HEK293 (cell line): ENCODE measurements around the gene PHACTR3.

Source experiments
- CTCF ChIA-PET: fragments of 350-600 bp; formaldehyde crosslinking; extraction: SDS; loops from one replicate; lab custom pipeline; 2021; ENCODE audit warnings: antibody characterized with exemption; lab: Yijun Ruan, JAX
- POLR2A ChIA-PET: fragments of 300-600 bp; formaldehyde crosslinking; extraction: SDS; loops from one replicate; lab custom pipeline; 2020; ENCODE audit warnings: antibody characterized with exemption, inconsistent platforms; lab: Yijun Ruan, JAX
- H3K27ac ChIP-seq: fragments of 200-500 bp; sonication (Bioruptor generic); 2 replicates; pipeline ENCODE4 v1.5.1; 2014; ENCODE audit warnings: low read depth, low read length, control low read depth, inconsistent platforms; ENCODE audit errors: extremely low read depth
- H3K36me3 ChIP-seq, 2 experiments: fragments of 200-500 bp in 1 of 2; sonication (Bioruptor generic) in 1 of 2; 1 replicate in 1 of 2; 2 replicates in 1 of 2; pipeline ENCODE4 v1.5.1; 2014 to 2017; ENCODE audit warnings: inconsistent platforms in 2 of 2, low read length in 2 of 2; ENCODE audit not compliant: control insufficient read depth in 2 of 2, insufficient read depth in 1 of 2
- H3K4me1 ChIP-seq: fragments of 200-500 bp; sonication (Bioruptor generic); 2 replicates; pipeline ENCODE4 v1.5.1; 2014; ENCODE audit warnings: mild to moderate bottlenecking, low read length, inconsistent platforms; ENCODE audit not compliant: control insufficient read depth, insufficient read depth
- H3K4me3 ChIP-seq: 2 replicates; pipeline ENCODE4 v1.5.1; 2011; ENCODE audit warnings: low read depth, mild to moderate bottlenecking, control low read depth, low read length, moderate library complexity
- H3K9me3 ChIP-seq: fragments of 200-500 bp; sonication (Bioruptor generic); 2 replicates; pipeline ENCODE4 v1.5.1; 2014; ENCODE audit warnings: low read depth, low read length, inconsistent platforms; ENCODE audit not compliant: control insufficient read depth, insufficient read depth
- GLI4 ChIP-seq: fragments of 450-650 bp; formaldehyde crosslinking; IDR thresholded peaks from 2 replicates; pipeline ENCODE4 v1.5.1; 2016; ENCODE audit warnings: missing biosample characterization, missing genetic modification characterization
- KLF1 ChIP-seq: fragments of 450-650 bp; formaldehyde crosslinking; IDR thresholded peaks from 2 replicates; pipeline ENCODE4 v1.5.1; 2016; ENCODE audit warnings: missing biosample characterization, missing genetic modification characterization
- KLF10 ChIP-seq: fragments of 450-650 bp; IDR thresholded peaks from 2 replicates; pipeline ENCODE4 v1.5.1; 2018; ENCODE audit warnings: missing biosample characterization, mild to moderate bottlenecking, missing genetic modification characterization
- REPIN1 ChIP-seq: fragments of 450-650 bp; formaldehyde crosslinking; IDR thresholded peaks from 2 replicates; pipeline ENCODE4 v1.5.1; 2017; ENCODE audit warnings: missing biosample characterization, missing genetic modification characterization, low read depth
- ZNF138 ChIP-seq: fragments of 450-650 bp; formaldehyde crosslinking; IDR thresholded peaks from 2 replicates; pipeline ENCODE4 v1.5.1; 2016; ENCODE audit warnings: missing biosample characterization, missing genetic modification characterization, borderline replicate concordance
- ZNF155 ChIP-seq: fragments of 450-650 bp; formaldehyde crosslinking; IDR thresholded peaks from 2 replicates; pipeline ENCODE4 v1.5.1; 2016; ENCODE audit warnings: missing biosample characterization, missing genetic modification characterization
- ZNF184 ChIP-seq: fragments of 450-650 bp; IDR thresholded peaks from 2 replicates; pipeline ENCODE4 v1.5.1; 2018; ENCODE audit warnings: missing biosample characterization, mild to moderate bottlenecking, missing genetic modification characterization
- ZNF555 ChIP-seq: fragments of 450-650 bp; formaldehyde crosslinking; conservative IDR thresholded peaks from 2 replicates; pipeline ENCODE4 v1.5.1; 2017; ENCODE audit warnings: missing biosample characterization, mild to moderate bottlenecking, missing genetic modification characterization, inconsistent platforms
- ZNF585B ChIP-seq: fragments of 450-650 bp; formaldehyde crosslinking; IDR thresholded peaks from 2 replicates; pipeline ENCODE4 v1.5.1; 2016; ENCODE audit warnings: missing biosample characterization, missing genetic modification characterization
- ZNF624 ChIP-seq: fragments of 450-650 bp; formaldehyde crosslinking; IDR thresholded peaks from 2 replicates; pipeline ENCODE4 v1.5.1; 2017; ENCODE audit warnings: missing biosample characterization, missing genetic modification characterization
- ZNF677 ChIP-seq: fragments of 450-650 bp; IDR thresholded peaks from 2 replicates; pipeline ENCODE4 v1.5.0; 2018; ENCODE audit warnings: missing biosample characterization, mild to moderate bottlenecking, missing genetic modification characterization, moderate library complexity
- ZNF76 ChIP-seq: fragments of 450-650 bp; formaldehyde crosslinking; IDR thresholded peaks from 2 replicates; pipeline ENCODE4; 2016; ENCODE audit warnings: low read depth, missing biosample characterization, missing genetic modification characterization, borderline replicate concordance
- ZNF830 ChIP-seq: fragments of 450-650 bp; IDR thresholded peaks from 2 replicates; pipeline ENCODE4 v1.5.0; 2018; ENCODE audit warnings: missing biosample characterization, missing genetic modification characterization, low read depth, mild to moderate bottlenecking, moderate library complexity
- TF ChIP-seq, protein P1 (sequence below): fragments of 450-650 bp; formaldehyde crosslinking; IDR thresholded peaks from 2 replicates; pipeline ENCODE4 v1.5.1; 2016; ENCODE audit warnings: missing biosample characterization, missing genetic modification characterization
- TF ChIP-seq, protein P2 (sequence below): sonication (generic); formaldehyde crosslinking; IDR thresholded peaks from 2 replicates; pipeline ENCODE4 v1.8.1; 2022; ENCODE audit warnings: mild to moderate bottlenecking, moderate library complexity, missing genetic modification reagents
- TF ChIP-seq, protein P3 (sequence below): fragments of 450-650 bp; formaldehyde crosslinking; IDR thresholded peaks from 2 replicates; pipeline ENCODE4 v1.5.1; 2017; ENCODE audit warnings: missing biosample characterization, missing genetic modification characterization
- TF ChIP-seq, protein P4 (sequence below): fragments of 450-650 bp; formaldehyde crosslinking; IDR thresholded peaks from 2 replicates; pipeline ENCODE4 v1.5.1; 2017; ENCODE audit warnings: missing biosample characterization, missing genetic modification characterization
- TF ChIP-seq, protein P5 (sequence below): fragments of 450-650 bp; formaldehyde crosslinking; conservative IDR thresholded peaks from 2 replicates; pipeline ENCODE4 v1.5.1; 2016; ENCODE audit warnings: low read depth, missing biosample characterization, missing genetic modification characterization
- TF ChIP-seq, protein P6 (sequence below): fragments of 450-650 bp; formaldehyde crosslinking; IDR thresholded peaks from 2 replicates; pipeline ENCODE4 v1.5.1; 2016; ENCODE audit warnings: missing biosample characterization, missing genetic modification characterization

Gene PHACTR3

DNA sequence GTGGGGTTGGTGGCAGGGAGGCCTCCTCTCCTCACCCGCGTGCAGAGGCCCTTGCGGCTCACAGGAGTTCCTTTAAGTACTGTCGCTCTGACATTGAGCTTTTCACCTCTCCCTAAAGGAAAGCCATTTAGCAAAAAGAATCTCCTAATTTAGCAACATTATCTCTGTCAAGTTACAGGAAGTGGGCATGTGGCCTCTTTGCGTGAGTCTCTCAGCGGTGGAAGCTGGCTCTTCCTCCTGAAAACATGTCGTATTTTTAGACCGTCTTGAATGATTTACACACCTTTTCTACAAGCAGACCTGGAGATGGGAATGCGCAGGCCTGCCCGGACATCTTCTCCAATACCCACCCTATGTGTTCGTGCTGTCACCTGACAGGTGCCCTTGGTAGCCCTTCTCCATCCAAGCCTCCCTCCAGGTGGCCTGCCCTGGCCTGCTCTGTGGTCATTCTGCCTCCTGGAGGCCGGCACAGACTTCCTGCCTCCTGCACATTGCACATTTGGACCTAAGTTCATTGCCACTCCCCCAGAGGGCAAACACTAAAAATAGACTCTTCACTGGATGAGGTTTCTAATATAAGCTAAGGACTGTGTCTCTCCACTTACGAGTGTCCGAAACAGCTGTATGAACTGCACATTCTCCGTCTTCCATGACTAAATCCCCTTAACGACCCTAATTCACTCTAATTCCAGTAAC is 18.5 kb upstream of the PHACTR3 start:
- H3K4me3 ChIP-seq: no peak overlapping the region
- H3K36me3 ChIP-seq: no peaks in the 10 kb centered on the region
- H3K9me3 ChIP-seq: no peaks in the 10 kb centered on the region
- no peaks in the 10 kb centered on the region for H3K4me1 ChIP-seq
- no peak for TF ChIP-seq KLF1 (tag by site-specific recombination)
- no peak for TF ChIP-seq ZNF76
- no peak overlapping the region for H3K27ac ChIP-seq
- CTCF ChIA-PET: interaction anchor here (0.7 to 1.2 kb wide), 5 partner anchors 11 to 90 kb away, joined by 3 to 4 read pairs (median 3); no protein-coding TSS in a partner anchor
- POLR2A ChIA-PET: no interaction called here

DNA sequence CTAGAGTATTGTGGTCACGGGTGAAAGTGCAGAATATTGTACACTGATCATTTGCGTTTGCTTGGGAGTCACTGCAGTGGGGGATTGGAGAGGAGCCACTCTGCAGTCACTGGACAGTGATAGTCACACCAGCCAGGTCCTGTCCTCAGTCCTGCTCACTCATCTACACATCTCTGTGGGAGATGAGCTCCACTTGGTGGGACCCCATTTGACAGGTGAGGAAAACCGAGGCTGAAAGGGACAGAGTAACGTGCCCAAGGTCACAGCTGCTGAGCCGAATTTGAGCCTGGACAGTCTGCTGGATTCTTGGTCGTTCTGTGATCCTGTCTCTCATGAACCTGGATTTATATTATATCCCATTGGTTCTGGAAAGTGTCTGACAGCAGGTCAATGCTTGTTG is 17.7 kb upstream of the PHACTR3 start:
- POLR2A ChIA-PET: no interaction called here
- CTCF ChIA-PET: interaction anchor here (0.7 to 1.2 kb wide), 3 partner anchors 11 to 14 kb away, joined by 3 to 4 read pairs (median 3); no protein-coding TSS in a partner anchor
- no peak for TF ChIP-seq ZNF555 (tag by site-specific recombination)
- no peak for TF ChIP-seq ZNF624
- TF ChIP-seq ZNF677 (tag by site-specific recombination): no peak
- TF ChIP-seq ZNF585B: no peak
- TF ChIP-seq, protein P1, sequence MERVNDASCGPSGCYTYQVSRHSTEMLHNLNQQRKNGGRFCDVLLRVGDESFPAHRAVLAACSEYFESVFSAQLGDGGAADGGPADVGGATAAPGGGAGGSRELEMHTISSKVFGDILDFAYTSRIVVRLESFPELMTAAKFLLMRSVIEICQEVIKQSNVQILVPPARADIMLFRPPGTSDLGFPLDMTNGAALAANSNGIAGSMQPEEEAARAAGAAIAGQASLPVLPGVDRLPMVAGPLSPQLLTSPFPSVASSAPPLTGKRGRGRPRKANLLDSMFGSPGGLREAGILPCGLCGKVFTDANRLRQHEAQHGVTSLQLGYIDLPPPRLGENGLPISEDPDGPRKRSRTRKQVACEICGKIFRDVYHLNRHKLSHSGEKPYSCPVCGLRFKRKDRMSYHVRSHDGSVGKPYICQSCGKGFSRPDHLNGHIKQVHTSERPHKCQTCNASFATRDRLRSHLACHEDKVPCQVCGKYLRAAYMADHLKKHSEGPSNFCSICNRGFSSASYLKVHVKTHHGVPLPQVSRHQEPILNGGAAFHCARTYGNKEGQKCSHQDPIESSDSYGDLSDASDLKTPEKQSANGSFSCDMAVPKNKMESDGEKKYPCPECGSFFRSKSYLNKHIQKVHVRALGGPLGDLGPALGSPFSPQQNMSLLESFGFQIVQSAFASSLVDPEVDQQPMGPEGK (tag by site-specific recombination): no peak
- TF ChIP-seq, protein P2, sequence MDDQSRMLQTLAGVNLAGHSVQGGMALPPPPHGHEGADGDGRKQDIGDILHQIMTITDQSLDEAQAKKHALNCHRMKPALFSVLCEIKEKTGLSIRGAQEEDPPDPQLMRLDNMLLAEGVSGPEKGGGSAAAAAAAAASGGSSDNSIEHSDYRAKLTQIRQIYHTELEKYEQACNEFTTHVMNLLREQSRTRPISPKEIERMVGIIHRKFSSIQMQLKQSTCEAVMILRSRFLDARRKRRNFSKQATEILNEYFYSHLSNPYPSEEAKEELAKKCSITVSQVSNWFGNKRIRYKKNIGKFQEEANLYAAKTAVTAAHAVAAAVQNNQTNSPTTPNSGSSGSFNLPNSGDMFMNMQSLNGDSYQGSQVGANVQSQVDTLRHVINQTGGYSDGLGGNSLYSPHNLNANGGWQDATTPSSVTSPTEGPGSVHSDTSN: no peak
- no peak for TF ChIP-seq REPIN1 (tag by site-specific recombination)
- TF ChIP-seq GLI4 (tag by site-specific recombination): no peak
- no peak for TF ChIP-seq ZNF138 (tag by site-specific recombination)
- TF ChIP-seq ZNF184: no peak
- no peak for TF ChIP-seq KLF10 (tag by site-specific recombination)
- TF ChIP-seq, protein P3, sequence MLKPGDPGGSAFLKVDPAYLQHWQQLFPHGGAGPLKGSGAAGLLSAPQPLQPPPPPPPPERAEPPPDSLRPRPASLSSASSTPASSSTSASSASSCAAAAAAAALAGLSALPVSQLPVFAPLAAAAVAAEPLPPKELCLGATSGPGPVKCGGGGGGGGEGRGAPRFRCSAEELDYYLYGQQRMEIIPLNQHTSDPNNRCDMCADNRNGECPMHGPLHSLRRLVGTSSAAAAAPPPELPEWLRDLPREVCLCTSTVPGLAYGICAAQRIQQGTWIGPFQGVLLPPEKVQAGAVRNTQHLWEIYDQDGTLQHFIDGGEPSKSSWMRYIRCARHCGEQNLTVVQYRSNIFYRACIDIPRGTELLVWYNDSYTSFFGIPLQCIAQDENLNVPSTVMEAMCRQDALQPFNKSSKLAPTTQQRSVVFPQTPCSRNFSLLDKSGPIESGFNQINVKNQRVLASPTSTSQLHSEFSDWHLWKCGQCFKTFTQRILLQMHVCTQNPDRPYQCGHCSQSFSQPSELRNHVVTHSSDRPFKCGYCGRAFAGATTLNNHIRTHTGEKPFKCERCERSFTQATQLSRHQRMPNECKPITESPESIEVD (tag by site-specific recombination): no peak
- no peak for TF ChIP-seq ZNF830
- no peak overlapping the region for H3K27ac ChIP-seq
- H3K4me1 ChIP-seq: no peaks in the 10 kb centered on the region
- no peaks in the 10 kb centered on the region for H3K36me3 ChIP-seq
- H3K4me3 ChIP-seq: no peak overlapping the region
- H3K9me3 ChIP-seq: no peaks in the 10 kb centered on the region

DNA sequence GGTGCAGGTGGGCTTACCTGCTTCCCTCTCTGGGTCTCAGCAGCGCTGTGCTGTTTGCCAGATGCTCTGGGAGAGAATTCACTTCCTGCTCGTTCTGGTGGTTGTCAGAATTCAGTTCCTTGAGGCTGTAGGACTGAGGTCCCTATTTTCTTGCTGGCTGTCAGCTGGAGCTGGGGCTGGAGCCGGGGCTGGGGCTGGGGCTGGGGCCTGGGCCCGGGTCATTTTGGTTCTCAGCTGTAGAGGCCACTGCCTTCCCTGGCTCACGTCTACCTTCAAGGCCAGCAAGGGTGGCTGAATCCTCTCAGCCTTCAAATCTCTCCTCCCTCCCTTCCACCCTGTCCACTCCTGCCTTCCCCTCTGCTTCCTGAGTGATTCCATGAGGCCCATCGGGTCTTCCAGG is 16.8 kb upstream of the PHACTR3 start:
- ChIA-PET CTCF (interaction anchor here (1.5 kb wide), 1 partner anchor 14 kb away, joined by 5 read pairs; no protein-coding TSS in a partner anchor), POLR2A (no interaction called here)
- H3K9me3 ChIP-seq: no peaks in the 10 kb centered on the region
- H3K36me3 ChIP-seq: no peaks in the 10 kb centered on the region
- H3K27ac ChIP-seq: no peak overlapping the region
- no peak overlapping the region for H3K4me3 ChIP-seq
- no peaks in the 10 kb centered on the region for H3K4me1 ChIP-seq
- TF ChIP-seq ZNF155 (tag by site-specific recombination): no peak
- no peak for TF ChIP-seq ZNF624
- TF ChIP-seq, protein P4, sequence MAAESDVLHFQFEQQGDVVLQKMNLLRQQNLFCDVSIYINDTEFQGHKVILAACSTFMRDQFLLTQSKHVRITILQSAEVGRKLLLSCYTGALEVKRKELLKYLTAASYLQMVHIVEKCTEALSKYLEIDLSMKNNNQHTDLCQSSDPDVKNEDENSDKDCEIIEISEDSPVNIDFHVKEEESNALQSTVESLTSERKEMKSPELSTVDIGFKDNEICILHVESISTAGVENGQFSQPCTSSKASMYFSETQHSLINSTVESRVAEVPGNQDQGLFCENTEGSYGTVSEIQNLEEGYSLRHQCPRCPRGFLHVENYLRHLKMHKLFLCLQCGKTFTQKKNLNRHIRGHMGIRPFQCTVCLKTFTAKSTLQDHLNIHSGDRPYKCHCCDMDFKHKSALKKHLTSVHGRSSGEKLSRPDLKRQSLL (tag by site-specific recombination): no peak
- TF ChIP-seq, protein P5, sequence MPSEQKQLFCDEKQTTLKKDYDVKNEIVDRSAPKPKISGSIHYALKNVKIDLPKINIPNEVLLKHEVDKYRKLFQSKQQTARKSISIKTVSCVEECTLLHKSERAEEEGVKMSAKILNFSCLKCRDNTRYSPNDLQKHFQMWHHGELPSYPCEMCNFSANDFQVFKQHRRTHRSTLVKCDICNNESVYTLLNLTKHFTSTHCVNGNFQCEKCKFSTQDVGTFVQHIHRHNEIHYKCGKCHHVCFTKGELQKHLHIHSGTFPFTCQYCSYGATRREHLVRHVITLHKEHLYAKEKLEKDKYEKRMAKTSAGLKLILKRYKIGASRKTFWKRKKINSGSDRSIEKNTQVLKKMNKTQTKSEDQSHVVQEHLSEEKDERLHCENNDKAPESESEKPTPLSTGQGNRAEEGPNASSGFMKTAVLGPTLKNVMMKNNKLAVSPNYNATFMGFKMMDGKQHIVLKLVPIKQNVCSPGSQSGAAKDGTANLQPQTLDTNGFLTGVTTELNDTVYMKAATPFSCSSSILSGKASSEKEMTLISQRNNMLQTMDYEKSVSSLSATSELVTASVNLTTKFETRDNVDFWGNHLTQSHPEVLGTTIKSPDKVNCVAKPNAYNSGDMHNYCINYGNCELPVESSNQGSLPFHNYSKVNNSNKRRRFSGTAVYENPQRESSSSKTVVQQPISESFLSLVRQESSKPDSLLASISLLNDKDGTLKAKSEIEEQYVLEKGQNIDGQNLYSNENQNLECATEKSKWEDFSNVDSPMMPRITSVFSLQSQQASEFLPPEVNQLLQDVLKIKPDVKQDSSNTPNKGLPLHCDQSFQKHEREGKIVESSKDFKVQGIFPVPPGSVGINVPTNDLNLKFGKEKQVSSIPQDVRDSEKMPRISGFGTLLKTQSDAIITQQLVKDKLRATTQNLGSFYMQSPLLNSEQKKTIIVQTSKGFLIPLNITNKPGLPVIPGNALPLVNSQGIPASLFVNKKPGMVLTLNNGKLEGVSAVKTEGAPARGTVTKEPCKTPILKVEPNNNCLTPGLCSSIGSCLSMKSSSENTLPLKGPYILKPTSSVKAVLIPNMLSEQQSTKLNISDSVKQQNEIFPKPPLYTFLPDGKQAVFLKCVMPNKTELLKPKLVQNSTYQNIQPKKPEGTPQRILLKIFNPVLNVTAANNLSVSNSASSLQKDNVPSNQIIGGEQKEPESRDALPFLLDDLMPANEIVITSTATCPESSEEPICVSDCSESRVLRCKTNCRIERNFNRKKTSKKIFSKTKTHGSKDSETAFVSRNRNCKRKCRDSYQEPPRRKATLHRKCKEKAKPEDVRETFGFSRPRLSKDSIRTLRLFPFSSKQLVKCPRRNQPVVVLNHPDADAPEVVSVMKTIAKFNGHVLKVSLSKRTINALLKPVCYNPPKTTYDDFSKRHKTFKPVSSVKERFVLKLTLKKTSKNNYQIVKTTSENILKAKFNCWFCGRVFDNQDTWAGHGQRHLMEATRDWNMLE: no peak
- TF ChIP-seq, protein P6, sequence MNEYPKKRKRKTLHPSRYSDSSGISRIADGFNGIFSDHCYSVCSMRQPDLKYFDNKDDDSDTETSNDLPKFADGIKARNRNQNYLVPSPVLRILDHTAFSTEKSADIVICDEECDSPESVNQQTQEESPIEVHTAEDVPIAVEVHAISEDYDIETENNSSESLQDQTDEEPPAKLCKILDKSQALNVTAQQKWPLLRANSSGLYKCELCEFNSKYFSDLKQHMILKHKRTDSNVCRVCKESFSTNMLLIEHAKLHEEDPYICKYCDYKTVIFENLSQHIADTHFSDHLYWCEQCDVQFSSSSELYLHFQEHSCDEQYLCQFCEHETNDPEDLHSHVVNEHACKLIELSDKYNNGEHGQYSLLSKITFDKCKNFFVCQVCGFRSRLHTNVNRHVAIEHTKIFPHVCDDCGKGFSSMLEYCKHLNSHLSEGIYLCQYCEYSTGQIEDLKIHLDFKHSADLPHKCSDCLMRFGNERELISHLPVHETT (tag by site-specific recombination): no peak
